GM18858 (cell line): Measurements from ENCODE around the gene RPL41.
"Not testable (repeated sequence)": the region's sequence is repeated elsewhere in the genome, so short reads cannot be mapped to it uniquely, and the experiment has no call there.

ENCODE experiments used
- ATAC-seq: cut with Tn5 transposase; IDR thresholded peaks from one replicate; pipeline ENCODE4 v1.9.1; 2021; ENCODE audit not compliant: unreplicated experiment

The RPL41 gene

DNA sequence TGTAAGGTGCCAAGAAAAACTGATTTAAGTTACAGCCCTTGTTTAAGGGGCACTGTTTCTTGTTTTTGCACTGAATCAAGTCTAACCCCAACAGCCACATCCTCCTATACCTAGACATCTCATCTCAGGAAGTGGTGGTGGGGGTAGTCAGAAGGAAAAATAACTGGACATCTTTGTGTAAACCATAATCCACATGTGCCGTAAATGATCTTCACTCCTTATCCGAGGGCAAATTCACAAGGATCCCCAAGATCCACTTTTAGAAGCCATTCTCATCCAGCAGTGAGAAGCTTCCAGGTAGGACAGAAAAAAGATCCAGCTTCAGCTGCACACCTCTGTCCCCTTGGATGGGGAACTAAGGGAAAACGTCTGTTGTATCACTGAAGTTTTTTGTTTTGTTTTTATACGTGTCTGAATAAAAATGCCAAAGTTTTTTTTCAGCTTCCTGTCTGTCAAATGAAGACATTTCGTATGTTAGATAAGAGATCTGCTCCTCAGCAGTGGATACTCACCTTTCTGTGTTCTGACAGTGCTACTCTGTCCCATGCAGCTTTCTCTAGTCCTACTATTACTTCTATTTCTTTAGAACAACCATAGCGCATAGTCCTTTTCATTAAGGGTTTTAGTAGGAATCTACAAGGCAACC lies 13.2 kb upstream of the RPL41 start:
- ATAC-seq: no peak

DNA sequence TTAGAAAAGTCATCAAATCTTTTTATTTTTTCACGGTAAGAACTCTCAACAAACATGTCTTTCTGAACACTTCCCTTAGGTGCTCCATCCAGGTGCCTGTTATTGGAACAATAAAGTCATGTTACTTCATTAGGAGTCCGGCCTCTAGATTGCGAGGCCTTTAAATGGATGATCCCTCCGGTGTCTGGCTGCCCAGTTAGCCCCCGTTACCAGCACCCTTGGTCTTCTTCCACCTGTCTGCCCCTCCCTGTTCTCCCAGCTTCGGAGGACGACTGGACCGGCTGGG lies 12.7 kb upstream of the RPL41 start:
- no peak for ATAC-seq

- ATAC-seq: peak; percentile 89
These were observed 12.2 kb upstream of the RPL41 start, which contains the start of gene PA2G4 for GRCh38 chr12:56104109-56104814. Gene PA2G4 (plus strand): TSS chr12:56104559. CDS start chr12:56104738, 179 bp downstream.

DNA sequence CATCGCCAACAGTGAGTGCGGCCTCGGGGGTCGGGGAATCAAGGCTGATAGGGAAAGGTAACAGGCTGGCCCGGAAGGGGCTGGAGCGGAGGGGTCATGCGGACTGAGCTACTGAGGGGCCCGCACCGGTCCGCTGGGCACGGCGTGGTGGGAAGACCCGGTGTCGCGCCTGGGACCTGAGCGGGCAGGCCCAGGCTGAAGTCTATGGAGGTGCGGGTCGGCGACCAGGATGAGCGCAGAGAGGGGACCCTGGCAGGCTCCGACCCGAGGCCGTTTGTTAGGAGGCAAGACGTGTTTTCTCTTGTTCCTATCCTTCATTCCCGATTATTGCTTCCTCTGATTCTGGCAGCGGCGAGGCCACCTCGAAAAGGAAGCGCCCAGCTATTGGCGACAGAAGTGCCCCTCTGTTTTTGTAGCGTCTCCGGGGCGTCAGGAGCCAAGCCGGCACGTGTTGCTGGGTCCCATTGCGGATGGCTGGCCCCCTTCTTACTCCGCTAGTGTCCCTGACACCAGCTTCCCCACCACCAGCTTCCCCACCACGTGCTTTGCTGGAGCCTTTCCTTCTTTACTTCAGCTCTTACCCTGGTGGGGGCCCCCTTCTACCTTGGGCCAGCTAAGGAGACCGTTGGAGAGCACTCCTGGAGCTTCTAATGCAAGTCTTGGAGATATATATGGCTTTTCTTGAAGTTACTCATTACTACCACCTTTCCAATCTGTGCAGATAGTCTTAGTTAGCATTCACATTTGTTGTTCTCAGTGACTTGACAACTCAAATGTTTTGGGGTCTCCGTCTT lies 11.4 kb upstream of the RPL41 start:
- ATAC-seq: no peak

GRCh38 chr12:56105609-56105902 lies 10.9 kb upstream of the RPL41 start:
- no peak for ATAC-seq

DNA sequence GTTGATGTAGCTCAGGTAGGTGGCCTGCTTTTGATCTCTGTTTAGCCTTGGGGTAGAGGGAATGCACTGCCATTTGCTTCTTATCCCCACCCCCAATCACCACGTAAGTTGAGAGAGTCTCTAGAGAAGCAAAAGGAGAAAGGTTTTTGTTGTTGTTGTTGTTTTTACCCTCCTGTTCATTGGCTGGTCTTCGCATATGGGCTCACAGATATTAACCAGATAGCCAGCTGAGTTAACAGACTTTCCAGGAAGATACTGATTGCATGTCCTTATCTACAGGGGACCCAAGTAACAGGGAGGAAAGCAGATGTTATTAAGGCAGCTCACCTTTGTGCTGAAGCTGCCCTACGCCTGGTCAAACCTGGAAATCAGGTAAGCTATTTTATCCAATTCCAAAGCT lies 9.2 kb upstream of the RPL41 start:
- ATAC-seq: no peak

DNA sequence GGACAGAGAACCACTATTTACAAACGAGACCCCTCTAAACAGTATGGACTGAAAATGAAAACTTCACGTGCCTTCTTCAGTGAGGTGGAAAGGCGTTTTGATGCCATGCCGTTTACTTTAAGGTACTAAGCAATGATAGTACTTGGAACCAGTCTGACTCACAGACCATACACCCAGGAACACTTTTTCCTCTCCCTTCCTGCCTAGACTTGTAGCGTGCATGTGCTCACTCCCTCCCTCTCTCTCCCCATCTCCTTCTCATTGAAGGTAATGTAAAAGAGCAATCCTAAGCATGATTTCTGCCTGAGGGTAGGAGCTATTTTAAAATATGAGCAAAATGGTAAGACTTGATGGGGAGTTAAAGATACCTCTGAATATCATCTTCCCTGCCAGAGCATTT lies 5.9 kb upstream of the RPL41 start:
- ATAC-seq: no peak

DNA sequence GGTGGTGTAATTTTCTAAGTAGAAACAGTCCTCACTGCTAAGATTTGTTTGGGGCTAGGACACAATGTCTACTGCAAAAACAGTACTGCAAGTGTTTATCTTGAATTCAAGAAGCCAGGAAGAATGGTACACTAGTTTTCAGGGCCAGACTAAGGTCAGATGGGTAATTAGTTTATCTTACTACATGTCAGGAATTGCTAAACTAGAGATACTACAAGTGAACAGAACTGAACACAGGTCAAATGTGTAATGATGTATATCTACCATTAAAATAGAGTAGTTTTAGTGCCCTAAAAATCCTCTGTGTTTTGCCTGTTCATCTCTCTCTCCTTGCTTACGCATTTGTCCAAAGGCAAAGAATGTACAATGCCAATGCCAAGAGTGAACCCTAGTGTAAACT lies 2.3 kb upstream of the RPL41 start:
- ATAC-seq: no peak

DNA sequence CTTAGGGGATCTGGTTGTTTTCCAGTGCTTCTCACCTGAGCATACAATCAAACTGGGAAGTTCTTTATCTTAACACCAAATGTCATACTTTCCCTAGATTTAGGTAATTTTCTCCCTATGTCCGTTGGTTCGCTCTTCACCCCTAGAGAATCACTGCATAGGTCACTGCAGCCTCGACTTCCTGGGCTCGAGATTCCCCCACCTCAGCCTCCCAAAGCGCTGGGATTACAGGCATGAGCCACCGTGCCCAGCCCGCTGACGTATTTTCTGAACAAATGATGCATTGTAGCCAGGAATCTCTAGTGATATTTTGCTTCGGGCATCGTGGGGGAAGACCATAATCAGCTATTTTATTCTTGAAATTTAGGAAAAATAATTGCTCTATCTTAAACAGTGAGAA lies 1.1 kb upstream of the RPL41 start:
- ATAC-seq: no peak

- not testable (repeated sequence) for ATAC-seq
These were observed 761 bp downstream of the RPL41 start for GRCh38 chr12:56117082-56117706.

DNA sequence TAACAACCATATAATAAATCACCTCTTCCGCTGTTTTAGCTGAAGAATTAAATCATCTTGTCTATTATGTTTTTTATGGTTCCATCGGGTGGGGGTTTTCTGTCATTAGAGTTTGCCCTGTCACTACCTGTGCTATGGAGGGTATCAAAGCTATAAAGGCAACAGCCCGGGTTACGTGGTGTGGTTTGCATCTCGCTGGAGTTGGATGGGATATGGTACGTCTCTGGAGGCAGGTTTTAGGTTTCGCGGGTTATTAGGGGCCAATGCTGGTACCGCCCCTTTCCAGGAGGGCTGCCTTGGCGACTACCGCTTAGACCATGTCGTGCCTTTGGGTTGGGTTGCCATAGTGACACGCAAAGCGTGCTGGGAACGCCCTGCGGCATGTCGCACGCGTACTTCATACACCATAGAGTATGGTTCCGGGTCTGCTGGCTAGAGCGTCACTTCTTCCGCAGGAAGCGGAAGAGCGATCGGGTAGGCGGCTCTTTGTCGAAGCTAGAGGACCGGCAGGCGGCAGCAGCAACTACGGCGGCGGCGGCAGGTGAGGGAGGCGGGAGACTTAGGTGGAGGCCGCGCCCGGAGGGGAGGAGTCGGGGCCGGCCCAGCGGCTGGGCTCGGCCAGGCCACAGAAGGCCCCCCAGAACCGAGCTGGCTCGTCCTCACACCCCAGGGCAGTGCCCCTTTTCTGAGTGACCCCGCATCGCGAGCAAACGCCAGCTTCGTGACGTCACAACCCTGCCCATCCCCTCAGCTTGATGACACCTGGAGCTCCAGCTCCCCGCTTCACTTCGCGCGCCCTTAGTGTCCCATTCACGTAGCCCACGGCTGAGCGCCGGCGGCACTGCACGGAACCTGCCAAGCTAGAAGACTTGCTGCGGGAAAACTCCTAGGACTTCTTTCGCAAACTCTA lies 1.6 kb downstream of the RPL41 start, which contains the start of gene ZC3H10:
Gene ZC3H10 (plus strand): TSS at position 489 of the 910 bp plus-strand sequence. CDS start 2,297 bp downstream, outside the sequence.
- peak; percentile 89 for ATAC-seq

- peak; percentile 4 for ATAC-seq
These were observed 2.4 kb downstream of the RPL41 start for GRCh38 chr12:56118688-56119357.

- no peak for ATAC-seq
These were observed 2.9 kb downstream of the RPL41 start for GRCh38 chr12:56119361-56119796.

- ATAC-seq: no peak
These were observed 3.9 kb downstream of the RPL41 start for GRCh38 chr12:56120158-56120846.

- no peak for ATAC-seq
These were observed 4.9 kb downstream of the RPL41 start for GRCh38 chr12:56121204-56121870.

- no peak for ATAC-seq
These were observed 6.2 kb downstream of the RPL41 start for GRCh38 chr12:56122637-56123036.

GRCh38 chr12:56124133-56124532 lies 7.7 kb downstream of the RPL41 start:
- ATAC-seq: no peak

GRCh38 chr12:56126732-56127239 lies 10.4 kb downstream of the RPL41 start:
- ATAC-seq: no peak

DNA sequence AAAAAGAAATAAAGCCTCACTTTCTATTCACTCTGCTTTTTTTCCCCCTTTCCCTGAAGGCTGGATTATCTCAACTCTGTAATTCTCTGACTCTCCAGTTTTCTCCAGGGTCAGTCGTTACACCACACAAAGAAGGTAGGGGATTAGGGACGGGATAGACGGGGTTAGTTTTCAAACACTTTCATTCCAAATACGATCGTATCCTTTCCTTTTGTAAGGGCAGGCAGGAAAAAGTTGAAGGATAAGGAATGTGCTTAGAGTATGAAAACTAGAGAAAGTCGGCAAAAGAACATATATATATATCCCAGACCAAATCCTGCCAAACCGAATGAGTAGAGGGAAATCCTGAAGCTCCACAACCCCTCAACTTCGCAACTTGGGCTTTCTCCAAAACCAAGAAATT lies 11.1 kb downstream of the RPL41 start:
- no peak for ATAC-seq
